ENCODE data around the gene CELF2.
"Not testable (repeated sequence)": the region's sequence is repeated elsewhere in the genome, so short reads cannot be mapped to it uniquely, and the experiment has no call there.

Gene CELF2

GRCh38 chr10:10995120-10995519 is 22.6 kb upstream of the CELF2 start:
- TF ChIP-seq, protein P1, sequence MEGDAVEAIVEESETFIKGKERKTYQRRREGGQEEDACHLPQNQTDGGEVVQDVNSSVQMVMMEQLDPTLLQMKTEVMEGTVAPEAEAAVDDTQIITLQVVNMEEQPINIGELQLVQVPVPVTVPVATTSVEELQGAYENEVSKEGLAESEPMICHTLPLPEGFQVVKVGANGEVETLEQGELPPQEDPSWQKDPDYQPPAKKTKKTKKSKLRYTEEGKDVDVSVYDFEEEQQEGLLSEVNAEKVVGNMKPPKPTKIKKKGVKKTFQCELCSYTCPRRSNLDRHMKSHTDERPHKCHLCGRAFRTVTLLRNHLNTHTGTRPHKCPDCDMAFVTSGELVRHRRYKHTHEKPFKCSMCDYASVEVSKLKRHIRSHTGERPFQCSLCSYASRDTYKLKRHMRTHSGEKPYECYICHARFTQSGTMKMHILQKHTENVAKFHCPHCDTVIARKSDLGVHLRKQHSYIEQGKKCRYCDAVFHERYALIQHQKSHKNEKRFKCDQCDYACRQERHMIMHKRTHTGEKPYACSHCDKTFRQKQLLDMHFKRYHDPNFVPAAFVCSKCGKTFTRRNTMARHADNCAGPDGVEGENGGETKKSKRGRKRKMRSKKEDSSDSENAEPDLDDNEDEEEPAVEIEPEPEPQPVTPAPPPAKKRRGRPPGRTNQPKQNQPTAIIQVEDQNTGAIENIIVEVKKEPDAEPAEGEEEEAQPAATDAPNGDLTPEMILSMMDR (IDR thresholded peaks at IDR 0.05; ENCODE audit: low read depth, low read length): no peak
- TF ChIP-seq MYC (IDR thresholded peaks at IDR 0.05; ENCODE audit: low read depth, low read length) (no peak), POLR2A (IDR thresholded peaks at IDR 0.05; ENCODE audit: extremely low read depth, insufficient read length) (no peak)
- TF ChIP-seq, protein P2, sequence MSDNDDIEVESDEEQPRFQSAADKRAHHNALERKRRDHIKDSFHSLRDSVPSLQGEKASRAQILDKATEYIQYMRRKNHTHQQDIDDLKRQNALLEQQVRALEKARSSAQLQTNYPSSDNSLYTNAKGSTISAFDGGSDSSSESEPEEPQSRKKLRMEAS (IDR thresholded peaks at IDR 0.05; ENCODE audit: low read depth, low read length): no peak
- H3K4me3 ChIP-seq (ENCODE audit: low read depth, low read length): no peak overlapping the region
- no peak for DNase-seq (ENCODE audit: low read depth)

- no peak for DNase-seq (ENCODE audit: low read depth)
- no peak overlapping the region for H3K4me3 ChIP-seq (ENCODE audit: low read depth, low read length)
- TF ChIP-seq, protein P1 (IDR thresholded peaks at IDR 0.05; ENCODE audit: low read depth, low read length): no peak
- TF ChIP-seq, protein P2 (IDR thresholded peaks at IDR 0.05; ENCODE audit: low read depth, low read length): no peak
- TF ChIP-seq MYC (IDR thresholded peaks at IDR 0.05; ENCODE audit: low read depth, low read length) (no peak), POLR2A (IDR thresholded peaks at IDR 0.05; ENCODE audit: extremely low read depth, insufficient read length) (no peak)
Observed at GRCh38 chr10:10996966-10997620, 20.6 kb upstream of the CELF2 start.

DNA sequence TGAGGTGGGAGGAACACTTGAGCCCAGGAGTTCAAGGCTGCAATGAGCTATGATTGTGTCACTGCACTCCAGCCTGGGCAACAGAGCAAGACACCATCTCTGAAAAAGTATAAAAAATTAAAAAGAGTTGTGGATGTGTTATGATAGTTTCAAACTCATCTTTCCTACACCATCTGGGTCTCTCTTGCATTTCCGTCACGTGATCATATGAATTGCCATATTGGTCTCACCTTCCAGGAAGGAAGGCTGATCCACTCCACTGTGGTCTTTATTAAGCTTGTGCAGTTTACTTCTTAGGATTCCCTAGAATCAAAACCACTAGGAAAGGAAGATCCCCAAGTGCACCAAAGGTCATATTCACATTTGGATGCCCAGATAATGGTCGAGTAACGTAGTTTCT is 18.2 kb upstream of the CELF2 start:
- not testable (repeated sequence) for DNase-seq (ENCODE audit: low read depth); H3K4me3 ChIP-seq (ENCODE audit: low read depth, low read length)

- TF ChIP-seq, protein P1 (IDR thresholded peaks at IDR 0.05; ENCODE audit: low read depth, low read length): no peak
- TF ChIP-seq POLR2A (IDR thresholded peaks at IDR 0.05; ENCODE audit: extremely low read depth, insufficient read length) (no peak), MYC (IDR thresholded peaks at IDR 0.05; ENCODE audit: low read depth, low read length) (no peak)
- TF ChIP-seq, protein P2 (IDR thresholded peaks at IDR 0.05; ENCODE audit: low read depth, low read length): no peak
- no peak overlapping the region for H3K4me3 ChIP-seq (ENCODE audit: low read depth, low read length)
- DNase-seq (ENCODE audit: low read depth): no peak
Observed at GRCh38 chr10:11002485-11002884, 15.2 kb upstream of the CELF2 start.

DNA sequence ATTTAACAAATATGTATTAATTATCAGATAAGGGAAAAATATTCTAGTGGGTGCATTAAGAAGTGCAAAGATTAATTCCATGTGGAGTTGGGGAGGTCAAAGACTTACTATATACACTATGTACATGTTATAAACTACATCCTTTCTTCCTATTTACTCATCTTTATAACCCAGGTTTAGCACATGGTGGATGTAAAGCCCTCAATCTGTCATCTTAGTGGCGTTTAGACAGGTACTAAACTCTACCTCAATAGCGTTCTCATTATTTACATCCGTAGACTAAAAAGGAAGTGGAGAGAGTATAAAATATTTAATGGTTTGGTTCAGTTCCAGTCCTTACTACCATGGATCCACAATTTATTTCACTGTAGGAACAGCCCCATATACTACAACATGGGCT is 14.8 kb upstream of the CELF2 start:
- no peak for DNase-seq (ENCODE audit: low read depth)
- TF ChIP-seq, protein P2 (IDR thresholded peaks at IDR 0.05; ENCODE audit: low read depth, low read length): no peak
- TF ChIP-seq, protein P1 (IDR thresholded peaks at IDR 0.05; ENCODE audit: low read depth, low read length): no peak
- TF ChIP-seq POLR2A (IDR thresholded peaks at IDR 0.05; ENCODE audit: extremely low read depth, insufficient read length) (no peak), MYC (IDR thresholded peaks at IDR 0.05; ENCODE audit: low read depth, low read length) (no peak)
- H3K4me3 ChIP-seq (ENCODE audit: low read depth, low read length): no peak overlapping the region

- no peak overlapping the region for H3K4me3 ChIP-seq (ENCODE audit: low read depth, low read length)
- no peak for DNase-seq (ENCODE audit: low read depth)
- TF ChIP-seq MYC (IDR thresholded peaks at IDR 0.05; ENCODE audit: low read depth, low read length): no peak
- no peak for TF ChIP-seq POLR2A (IDR thresholded peaks at IDR 0.05; ENCODE audit: extremely low read depth, insufficient read length)
- TF ChIP-seq, protein P2 (IDR thresholded peaks at IDR 0.05; ENCODE audit: low read depth, low read length): no peak
- TF ChIP-seq, protein P1 (IDR thresholded peaks at IDR 0.05; ENCODE audit: low read depth, low read length): no peak
Observed at GRCh38 chr10:11003679-11004078, 14.0 kb upstream of the CELF2 start.

Measured in NB4 (cell line).